GM23338 (cell line): ENCODE results near the gene TRPM3. TPM values are rescaled to one million over a fixed set of nuclear protein-coding genes. Genes with fewer than 3 reads are reported as not detected.

ENCODE experiments used
- ATAC-seq: fragments of 200-7000 bp; cut with Tn5 transposase; 3 replicates; pipeline ENCODE4 v1.9.1; 2020
- DNase-seq: peaks from one replicate; pipeline ENCODE4 v3.0.0-alpha.2; 2015; ENCODE audit warnings: low spot score
- H2AFZ ChIP-seq: fragments of 200-600 bp; sonication (generic); 2 replicates; pipeline ENCODE4 v1.8.0; 2016; ENCODE audit warnings: antibody characterized with exemption, mild to moderate bottlenecking, moderate library complexity
- H3F3A ChIP-seq: fragments of 200-600 bp; sonication (generic); replicated peaks from 2 replicates; pipeline ENCODE4 v1.8.0; 2017; ENCODE audit warnings: antibody characterized with exemption, mixed run types, low read depth
- H3K27ac ChIP-seq: fragments of 200-600 bp; sonication (generic); 2 replicates; pipeline ENCODE4 v1.6.1; 2016; ENCODE audit warnings: low read depth
- H3K27me3 ChIP-seq: fragments of 200-600 bp; sonication (generic); 2 replicates; pipeline ENCODE4 v1.8.0; 2016; ENCODE audit warnings: mild to moderate bottlenecking, mixed run types, moderate library complexity; ENCODE audit not compliant: insufficient read depth
- H3K36me3 ChIP-seq: fragments of 200-600 bp; sonication (generic); 2 replicates; pipeline ENCODE4 v1.8.0; 2016; ENCODE audit warnings: mild to moderate bottlenecking; ENCODE audit not compliant: insufficient read depth
- H3K4me1 ChIP-seq: fragments of 200-600 bp; sonication (generic); 2 replicates; pipeline ENCODE4 v1.8.0; 2016; ENCODE audit warnings: mild to moderate bottlenecking, moderate library complexity; ENCODE audit not compliant: insufficient read depth
- H3K4me2 ChIP-seq: fragments of 200-600 bp; sonication (generic); 2 replicates; pipeline ENCODE4 v1.7.1; 2017; ENCODE audit warnings: mixed run types
- H3K4me3 ChIP-seq: fragments of 200-600 bp; sonication (generic); 2 replicates; pipeline ENCODE4 v1.6.1; 2016; ENCODE audit warnings: mixed run types
- H3K79me2 ChIP-seq: fragments of 200-600 bp; sonication (generic); replicated peaks from 2 replicates; pipeline ENCODE4 v1.8.0; 2017; ENCODE audit warnings: mild to moderate bottlenecking; ENCODE audit not compliant: insufficient read depth
- H3K9me2 ChIP-seq: fragments of 200-600 bp; sonication (generic); 2 replicates; pipeline ENCODE4 v1.8.0; 2017; ENCODE audit not compliant: insufficient read depth
- H4K20me1 ChIP-seq: fragments of 200-600 bp; sonication (generic); replicated peaks from 2 replicates; pipeline ENCODE4 v1.8.0; 2017; ENCODE audit warnings: mild to moderate bottlenecking; ENCODE audit not compliant: insufficient read depth
- H3K27ac Mint-ChIP-seq: 2 replicates; pipeline ENCODE4 v1.8.0; 2020; ENCODE audit warnings: inconsistent platforms, mild to moderate bottlenecking, moderate library complexity, mixed read lengths
- H3K27me3 Mint-ChIP-seq: 3 replicates; pipeline ENCODE4 v1.8.0; 2022; ENCODE audit warnings: low read depth, mild to moderate bottlenecking, moderate library complexity, mixed read lengths, inconsistent platforms; ENCODE audit not compliant: insufficient read depth, poor library complexity
- H3K36me3 Mint-ChIP-seq: 3 replicates; pipeline ENCODE4 v1.8.0; 2021; ENCODE audit warnings: low read depth, mild to moderate bottlenecking, inconsistent platforms, moderate library complexity, mixed read lengths
- H3K4me1 Mint-ChIP-seq: 3 replicates; pipeline ENCODE4 v1.8.0; 2020; ENCODE audit warnings: mild to moderate bottlenecking, inconsistent platforms, mixed read lengths
- H3K4me3 Mint-ChIP-seq: 3 replicates; pipeline ENCODE4 v1.8.0; 2021; ENCODE audit warnings: moderate library complexity, mild to moderate bottlenecking, inconsistent platforms, mixed read lengths
- H3K9me3 Mint-ChIP-seq: 3 replicates; pipeline ENCODE4 v1.8.0; 2020; ENCODE audit warnings: moderate library complexity, mild to moderate bottlenecking, inconsistent platforms, mixed read lengths
- CREB1 ChIP-seq: fragments of 250-450 bp; sonication (Bioruptor Pico); IDR thresholded peaks from 2 replicates; pipeline ENCODE4 v1.5.0; 2020; ENCODE audit warnings: low read depth, mild to moderate bottlenecking, moderate library complexity
- ETS1 ChIP-seq: IDR thresholded peaks from 2 replicates; pipeline ENCODE4 v1.6.1; 2016; ENCODE audit warnings: antibody characterized with exemption
- EZH2 ChIP-seq: fragments of 200-600 bp; sonication (generic); IDR thresholded peaks from one replicate; pipeline ENCODE4 v1.8.0; 2017; ENCODE audit warnings: antibody characterized with exemption, mild to moderate bottlenecking, low read depth; ENCODE audit not compliant: unreplicated experiment
- EZH2phosphoT487 ChIP-seq: fragments of 200-600 bp; sonication (generic); IDR thresholded peaks from one replicate; pipeline ENCODE4 v1.8.1; 2018; ENCODE audit warnings: antibody characterized with exemption; ENCODE audit not compliant: unreplicated experiment
- JUNB ChIP-seq: IDR thresholded peaks from one replicate; pipeline ENCODE4 v1.6.1; 2016; ENCODE audit warnings: antibody characterized with exemption; ENCODE audit not compliant: unreplicated experiment
- NANOG ChIP-seq: IDR thresholded peaks from 2 replicates; pipeline ENCODE4 v1.6.1; 2016; ENCODE audit warnings: antibody characterized with exemption, borderline replicate concordance
- POLR2AphosphoS5 ChIP-seq: IDR thresholded peaks from 2 replicates; pipeline ENCODE4 v1.6.1; 2016; ENCODE audit warnings: antibody characterized with exemption, low read depth
- REST ChIP-seq: IDR thresholded peaks from one replicate; pipeline ENCODE4 v1.6.1; 2018; ENCODE audit warnings: antibody characterized with exemption; ENCODE audit not compliant: unreplicated experiment
- ZNF114 ChIP-seq: fragments of 250-450 bp; sonication (Bioruptor Pico); IDR thresholded peaks from 2 replicates; pipeline ENCODE4 v1.5.0; 2020; ENCODE audit warnings: mild to moderate bottlenecking, moderate library complexity
- ZNF331 ChIP-seq: fragments of 250-450 bp; sonication (Bioruptor Pico); IDR thresholded peaks from 2 replicates; pipeline ENCODE4 v1.5.0; 2020; ENCODE audit warnings: low read depth, mild to moderate bottlenecking, moderate library complexity
- polyA plus RNA-seq: library from polyadenylated mRNA; unstranded; fragments of >200 nt; fragmentation: Nextera tagmentation; extraction: Ambion mirVana; gene quantifications from 2 replicates; pipeline ENCODE4 v1.2.1, GENCODE V29; 2016
- total RNA-seq: library from RNA; depleted of rRNA; stranded (reverse); fragments of >200 nt; shearing (Covaris generic); gene quantifications from 2 replicates; pipeline ENCODE4 v1.2.3, GENCODE V29; 2014
- TF ChIP-seq, protein P1 (sequence below), 2 experiments: fragments of 200-600 bp in 1 of 2; sonication (generic) in 1 of 2; conservative IDR thresholded peaks; 2 replicates each; pipeline versions ENCODE4 v1.5.1 to v1.6.1; 2016 to 2017; ENCODE audit warnings: antibody characterized with exemption in 2 of 2, low read depth in 2 of 2, mild to moderate bottlenecking in 2 of 2, moderate library complexity in 1 of 2

TRPM3 gene
- total and polyA plus RNA-seq, 2 experiments from 2014 or later = 2.8 to 8.2 TPM

- no peaks in the 10 kb centered on the region for H3K4me1 ChIP-seq
- no peak overlapping the region for H3K27ac ChIP-seq
- Mint-ChIP-seq H3K9me3 (no peaks in the 10 kb centered on the region), H3K27me3 (no peaks in the 10 kb centered on the region), H3K27ac (no peak overlapping the region; the same call in none of the 2 replicates), H3K4me1 (no peaks in the 10 kb centered on the region; the same call in 1 of the 3 replicates), H3K4me3 (no peak overlapping the region), H3K36me3 (no peaks in the 10 kb centered on the region)
- DNase-seq (no peak), ATAC-seq (no peak)
- no peaks in the 10 kb centered on the region for H3K9me2 ChIP-seq
- no peak overlapping the region for H2AFZ ChIP-seq
- no peaks in the 10 kb centered on the region for H3K79me2 ChIP-seq
- no peak overlapping the region for H3K4me3 ChIP-seq
- H3K36me3 ChIP-seq = no peaks in the 10 kb centered on the region
- H4K20me1 ChIP-seq = no peaks in the 10 kb centered on the region
- H3F3A ChIP-seq = no peaks in the 10 kb centered on the region
- no peak overlapping the region for H3K4me2 ChIP-seq
- TF ChIP-seq POLR2AphosphoS5 = no peak
- TF ChIP-seq, protein P1, sequence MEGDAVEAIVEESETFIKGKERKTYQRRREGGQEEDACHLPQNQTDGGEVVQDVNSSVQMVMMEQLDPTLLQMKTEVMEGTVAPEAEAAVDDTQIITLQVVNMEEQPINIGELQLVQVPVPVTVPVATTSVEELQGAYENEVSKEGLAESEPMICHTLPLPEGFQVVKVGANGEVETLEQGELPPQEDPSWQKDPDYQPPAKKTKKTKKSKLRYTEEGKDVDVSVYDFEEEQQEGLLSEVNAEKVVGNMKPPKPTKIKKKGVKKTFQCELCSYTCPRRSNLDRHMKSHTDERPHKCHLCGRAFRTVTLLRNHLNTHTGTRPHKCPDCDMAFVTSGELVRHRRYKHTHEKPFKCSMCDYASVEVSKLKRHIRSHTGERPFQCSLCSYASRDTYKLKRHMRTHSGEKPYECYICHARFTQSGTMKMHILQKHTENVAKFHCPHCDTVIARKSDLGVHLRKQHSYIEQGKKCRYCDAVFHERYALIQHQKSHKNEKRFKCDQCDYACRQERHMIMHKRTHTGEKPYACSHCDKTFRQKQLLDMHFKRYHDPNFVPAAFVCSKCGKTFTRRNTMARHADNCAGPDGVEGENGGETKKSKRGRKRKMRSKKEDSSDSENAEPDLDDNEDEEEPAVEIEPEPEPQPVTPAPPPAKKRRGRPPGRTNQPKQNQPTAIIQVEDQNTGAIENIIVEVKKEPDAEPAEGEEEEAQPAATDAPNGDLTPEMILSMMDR (conservative IDR thresholded peaks at IDR 0.05; ENCODE audit: low read depth in 2 of 2) = no peak
- no peak for TF ChIP-seq EZH2
- no peak for TF ChIP-seq EZH2phosphoT487
- TF ChIP-seq ZNF114 = no peak
- no peak for TF ChIP-seq NANOG
- H3K27me3 ChIP-seq = no peaks in the 10 kb centered on the region
Measured at GRCh38 chr9:70865471-70865870, 255.9 kb downstream of the TRPM3 start.

DNA sequence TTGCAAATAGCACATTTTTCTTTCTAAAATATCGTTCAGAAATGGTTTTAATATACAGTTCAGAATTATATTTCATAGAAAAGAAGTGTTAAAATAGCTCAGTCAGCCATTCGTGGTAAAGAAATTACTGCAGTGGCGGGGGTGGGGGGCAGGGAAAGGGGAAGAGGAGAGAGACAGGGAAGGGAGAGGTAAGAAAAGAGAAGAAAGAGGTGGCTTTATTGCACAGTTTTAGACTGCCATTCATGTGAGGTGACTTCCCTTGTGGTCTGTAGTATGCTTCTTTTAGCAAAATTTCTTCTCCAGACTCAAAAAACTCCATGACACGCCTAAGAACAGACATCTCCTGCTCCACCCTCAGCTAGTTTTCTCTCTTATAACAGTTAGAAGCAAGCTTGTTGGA is 259.6 kb downstream of the TRPM3 start:
- H3K4me3 ChIP-seq = no peak overlapping the region
- no peaks in the 10 kb centered on the region for H3K4me1 Mint-ChIP-seq
- no peak for ATAC-seq
- no peaks in the 10 kb centered on the region for H4K20me1 ChIP-seq
- DNase-seq = no peak
- H3F3A ChIP-seq = no peaks in the 10 kb centered on the region
- no peak overlapping the region for H3K27ac Mint-ChIP-seq
- H3K9me3 Mint-ChIP-seq = no peaks in the 10 kb centered on the region
- no peak overlapping the region for H3K4me3 Mint-ChIP-seq
- no peak overlapping the region for H2AFZ ChIP-seq
- H3K36me3 Mint-ChIP-seq = no peaks in the 10 kb centered on the region
- no peaks in the 10 kb centered on the region for H3K27me3 Mint-ChIP-seq
- H3K79me2 ChIP-seq = no peaks in the 10 kb centered on the region
- H3K9me2 ChIP-seq = no peaks in the 10 kb centered on the region
- no peak overlapping the region for H3K4me2 ChIP-seq
- H3K36me3 ChIP-seq = no peaks in the 10 kb centered on the region
- no peaks in the 10 kb centered on the region for H3K27me3 ChIP-seq
- no peak overlapping the region for H3K27ac ChIP-seq
- no peaks in the 10 kb centered on the region for H3K4me1 ChIP-seq
- TF ChIP-seq ETS1 (no peak), CREB1 (no peak), EZH2 (no peak), REST (no peak), EZH2phosphoT487 (no peak), ZNF331 (CRISPR knock-in tag) (no peak), JUNB (no peak)
